ENCODE results near the gene OPTN.
"Not testable (repeated sequence)": the region's sequence is repeated elsewhere in the genome, so short reads cannot be mapped to it uniquely, and the experiment has no call there.

The OPTN gene

GRCh38 chr10:13099666-13100348 lies at the start of gene OPTN:
Gene OPTN, plus strand, starts transcription at chr10:13100163. Its CDS starts 8,960 bp downstream, at chr10:13109123.
- no peak for FAIRE-seq

GRCh38 chr10:13051126-13051694 lies 48.8 kb upstream of the OPTN start:
- no peak for FAIRE-seq

DNA sequence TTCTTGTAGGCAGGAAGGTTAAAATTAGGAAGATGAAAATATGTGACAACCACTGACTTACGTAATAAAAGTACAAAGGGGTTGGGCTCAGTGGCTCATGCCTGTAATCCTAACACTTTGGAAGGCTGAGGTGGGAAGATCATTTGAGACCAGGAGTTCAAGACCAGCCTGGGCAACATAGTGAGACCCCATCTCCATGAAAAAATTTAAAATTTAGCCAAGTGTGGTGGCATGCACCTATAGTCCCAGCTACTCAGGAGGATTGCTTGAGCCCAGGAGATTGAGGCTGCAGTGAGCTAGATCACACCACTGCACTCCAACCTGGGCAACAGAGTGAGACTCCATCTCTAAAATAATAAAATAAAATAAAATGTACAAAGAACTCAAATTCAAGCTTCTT lies 46.8 kb upstream of the OPTN start:
- not testable (repeated sequence) for FAIRE-seq

- no peak for FAIRE-seq
Observed at GRCh38 chr10:13053794-13054462, 46.0 kb upstream of the OPTN start.

DNA sequence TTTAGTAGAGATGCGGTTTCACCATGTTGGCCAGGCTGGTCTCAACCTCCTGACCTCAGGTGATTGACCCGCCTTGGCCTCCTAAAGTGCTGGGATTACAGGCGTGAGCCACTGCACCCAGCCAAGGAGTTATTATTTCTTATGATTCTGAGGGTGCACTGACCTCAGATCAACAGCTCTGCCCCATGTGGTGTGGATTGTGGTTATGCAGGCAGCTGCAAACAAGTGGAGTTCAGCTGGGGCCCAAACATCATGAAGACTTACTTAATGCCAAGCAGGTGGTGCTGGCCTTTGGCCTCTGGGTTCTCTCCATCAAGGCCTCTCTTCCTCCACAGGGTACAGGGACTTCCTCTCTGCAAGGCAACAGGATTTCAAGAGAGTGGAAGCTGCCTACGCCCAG lies 45.1 kb upstream of the OPTN start:
- no peak for FAIRE-seq

DNA sequence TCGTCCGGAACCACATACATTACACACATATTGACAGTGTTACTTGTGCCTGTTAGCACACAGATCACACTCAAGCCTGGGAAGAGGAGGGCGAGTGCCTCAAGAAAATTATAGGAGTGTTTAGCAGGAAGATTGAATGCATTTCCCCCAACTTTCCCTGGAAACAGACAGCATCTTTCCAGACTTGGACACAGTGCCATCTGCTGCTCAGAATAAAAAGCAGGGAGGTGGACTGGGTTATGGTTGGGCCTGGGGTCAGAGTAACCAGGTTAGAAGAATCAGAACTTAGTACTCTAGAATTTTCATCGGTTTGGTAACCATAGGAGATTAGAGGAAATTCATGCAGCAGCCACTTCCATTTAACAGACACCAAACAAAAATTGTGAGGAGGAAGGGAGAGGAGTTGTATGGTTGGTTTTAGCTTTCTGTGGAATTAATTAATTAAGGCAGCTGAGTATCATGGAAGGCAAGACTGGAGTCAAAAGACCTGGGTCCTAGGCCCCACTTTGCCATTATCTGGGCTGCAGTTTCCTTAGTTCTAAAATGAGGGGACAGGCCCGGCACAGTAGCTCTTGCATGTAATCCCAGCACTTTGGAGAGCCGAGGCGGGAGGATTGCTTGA lies 43.4 kb upstream of the OPTN start:
- FAIRE-seq = no peak

- no peak for FAIRE-seq
Observed at GRCh38 chr10:13062803-13063202, 37.2 kb upstream of the OPTN start.

DNA sequence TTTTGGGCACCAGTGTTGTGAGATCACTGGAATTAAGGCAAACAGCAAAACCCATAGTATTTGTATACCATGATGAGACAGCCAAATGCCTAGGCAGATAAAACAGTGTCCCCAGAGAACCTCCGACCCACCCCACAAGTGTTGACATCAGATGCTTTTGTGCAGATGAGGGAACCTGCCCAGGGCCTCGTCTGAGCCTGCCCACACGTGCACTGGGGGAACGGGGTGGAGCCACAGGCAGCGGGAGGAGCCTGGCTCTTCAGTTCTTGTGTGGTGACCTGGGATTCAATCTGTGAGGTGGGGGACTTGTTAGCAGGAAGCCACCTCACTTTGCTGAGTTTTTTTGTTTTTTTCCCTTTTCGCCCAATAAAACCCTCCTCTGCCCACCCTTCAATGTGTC lies 33.4 kb upstream of the OPTN start:
- no peak for FAIRE-seq

- no peak for FAIRE-seq
Observed at GRCh38 chr10:13067431-13067830, 32.5 kb upstream of the OPTN start.

- FAIRE-seq = no peak
Observed at GRCh38 chr10:13068071-13068470, 31.9 kb upstream of the OPTN start.

- FAIRE-seq = no peak
Observed at GRCh38 chr10:13068484-13068883, 31.5 kb upstream of the OPTN start.

- no peak for FAIRE-seq
Observed at GRCh38 chr10:13072339-13072738, 27.6 kb upstream of the OPTN start.

DNA sequence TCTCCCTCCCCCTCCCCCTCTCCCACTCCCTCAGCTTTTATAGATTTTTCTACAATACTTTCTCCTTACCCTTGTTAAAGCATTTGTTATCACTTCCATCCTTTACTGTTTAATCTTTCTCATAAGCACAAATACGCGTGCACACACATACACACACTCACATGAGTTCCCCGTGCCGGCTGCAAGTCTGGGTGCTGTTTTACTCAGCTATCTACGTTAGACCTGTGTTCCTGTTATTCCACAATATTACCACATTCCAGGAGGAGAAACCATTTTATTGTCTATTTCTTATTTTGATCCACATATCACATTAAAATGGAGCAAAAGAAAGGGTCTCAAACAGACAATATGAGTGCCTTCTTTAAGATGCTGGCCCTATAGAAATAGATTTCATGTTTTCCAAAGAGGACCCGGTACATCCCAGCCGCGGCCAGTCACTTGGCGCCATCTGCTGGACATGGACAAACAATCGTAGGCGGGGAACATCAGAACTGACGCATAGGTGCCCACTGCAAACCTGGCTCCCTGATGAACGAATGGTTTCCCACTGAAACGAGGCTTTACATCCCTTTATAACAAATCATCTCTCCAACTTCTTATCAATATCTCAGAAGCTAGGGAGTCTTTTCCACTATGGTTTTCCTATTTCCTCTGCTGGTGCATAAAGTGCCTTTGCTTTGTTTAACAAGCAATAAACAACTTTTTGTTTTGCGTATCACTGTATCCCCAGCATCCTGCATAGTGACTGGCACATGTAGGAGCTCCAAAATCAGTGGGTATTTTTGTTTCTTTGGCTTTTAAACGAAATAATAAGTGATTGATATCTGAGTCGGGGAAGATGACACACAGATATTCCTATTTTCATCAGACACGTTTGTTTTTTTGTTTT lies 25.2 kb upstream of the OPTN start:
- FAIRE-seq = peak; percentile 39

DNA sequence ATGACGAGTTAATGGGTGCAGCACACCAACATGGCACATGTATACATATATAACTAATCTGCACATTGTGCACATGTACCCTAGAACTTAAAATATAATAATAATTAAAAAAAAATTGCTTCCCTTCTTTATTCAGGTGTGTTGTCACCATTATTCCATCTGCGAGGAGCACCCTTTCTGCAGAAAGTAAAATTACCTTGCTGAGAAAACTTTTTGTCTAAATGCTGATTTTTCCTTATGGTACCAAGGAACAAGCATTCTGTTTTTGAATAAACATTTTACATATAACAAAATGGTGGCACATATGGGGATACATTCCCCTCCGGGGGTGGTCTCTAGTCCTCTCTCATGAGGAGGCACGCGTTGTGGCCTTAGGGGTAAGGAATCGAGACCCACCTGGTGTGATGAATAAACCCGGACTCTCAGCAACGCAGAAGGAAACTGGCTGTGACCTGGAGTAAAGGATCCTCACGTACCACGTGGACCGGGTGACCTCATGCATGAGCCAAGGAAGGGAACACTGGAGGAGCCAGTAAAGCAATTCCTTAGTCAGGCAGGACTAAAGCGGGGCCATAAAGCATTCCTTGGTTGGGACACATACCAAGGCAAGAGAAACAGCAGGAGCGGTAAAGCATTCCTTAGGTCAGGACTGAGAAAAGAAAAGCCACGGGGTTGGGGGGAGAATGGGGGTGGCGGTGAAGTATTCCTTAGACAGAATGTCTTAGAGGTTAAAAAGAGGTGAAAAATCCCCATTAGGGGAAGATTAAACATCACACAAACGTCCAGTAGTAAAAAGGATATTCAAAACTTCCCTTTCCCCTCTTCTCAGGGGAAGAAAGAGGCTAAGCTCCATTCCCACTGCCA lies 20.8 kb upstream of the OPTN start:
- FAIRE-seq = no peak

- no peak for FAIRE-seq
Observed at GRCh38 chr10:13079776-13080050, 20.2 kb upstream of the OPTN start.

DNA sequence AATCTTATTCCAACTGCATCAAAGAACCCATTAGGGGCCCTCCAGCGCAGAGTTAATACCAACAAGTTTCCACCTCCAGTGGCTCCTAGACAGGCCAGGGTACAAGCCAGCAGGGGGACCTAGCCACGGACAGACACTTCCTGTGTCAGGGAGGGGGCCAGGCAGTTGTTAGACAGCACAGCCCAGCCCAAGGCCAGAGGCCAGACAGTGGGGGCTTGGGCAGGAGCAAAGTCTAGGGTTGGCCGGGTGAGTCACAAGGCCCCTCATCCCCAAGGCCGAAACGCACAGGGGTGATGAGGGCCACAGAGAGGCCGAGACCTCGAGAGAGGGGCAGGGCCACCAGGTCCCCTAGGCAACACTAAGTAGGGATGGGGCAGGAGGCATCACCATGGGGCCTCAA lies 19.3 kb upstream of the OPTN start:
- FAIRE-seq = no peak

DNA sequence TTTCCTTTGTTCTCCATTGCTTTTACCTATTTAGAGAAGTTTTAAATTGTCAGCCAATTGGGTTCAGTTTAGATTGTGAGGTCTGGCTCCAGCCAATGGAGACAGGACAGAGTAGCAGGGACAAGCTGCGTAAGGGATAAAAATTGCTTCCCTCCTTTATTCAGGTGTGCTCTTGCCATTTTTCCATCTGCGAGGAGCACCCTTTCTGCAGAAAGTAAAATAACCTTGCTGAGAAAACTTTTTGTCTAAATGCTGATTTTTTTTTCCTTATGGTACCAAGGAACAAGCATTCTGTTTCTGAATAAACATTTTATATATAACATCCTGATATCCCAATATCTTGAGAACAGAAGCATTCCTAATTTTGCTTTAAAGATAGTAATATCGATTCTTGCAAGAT lies 16.3 kb upstream of the OPTN start:
- FAIRE-seq = not testable (repeated sequence)

GRCh38 chr10:13086056-13086455 lies 13.9 kb upstream of the OPTN start:
- no peak for FAIRE-seq

DNA sequence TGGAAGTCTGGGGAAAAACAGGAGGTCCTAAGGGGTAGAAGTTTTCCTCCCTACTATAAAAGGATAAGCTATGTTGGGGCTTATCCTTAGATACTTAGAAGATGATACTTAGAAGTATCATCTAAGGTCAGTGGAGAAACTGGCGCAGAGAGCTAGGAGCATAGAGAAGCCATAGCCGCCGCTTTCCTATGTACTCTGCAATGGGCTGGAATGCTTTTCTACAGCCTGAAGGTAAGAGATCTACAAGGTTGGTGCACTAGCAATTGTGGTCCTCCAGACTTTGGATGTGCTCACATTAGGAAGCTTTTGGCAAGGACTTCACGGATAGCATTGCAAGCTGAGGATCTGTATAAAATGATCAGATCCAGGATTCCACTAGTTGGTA lies 12.4 kb upstream of the OPTN start:
- FAIRE-seq = no peak

DNA sequence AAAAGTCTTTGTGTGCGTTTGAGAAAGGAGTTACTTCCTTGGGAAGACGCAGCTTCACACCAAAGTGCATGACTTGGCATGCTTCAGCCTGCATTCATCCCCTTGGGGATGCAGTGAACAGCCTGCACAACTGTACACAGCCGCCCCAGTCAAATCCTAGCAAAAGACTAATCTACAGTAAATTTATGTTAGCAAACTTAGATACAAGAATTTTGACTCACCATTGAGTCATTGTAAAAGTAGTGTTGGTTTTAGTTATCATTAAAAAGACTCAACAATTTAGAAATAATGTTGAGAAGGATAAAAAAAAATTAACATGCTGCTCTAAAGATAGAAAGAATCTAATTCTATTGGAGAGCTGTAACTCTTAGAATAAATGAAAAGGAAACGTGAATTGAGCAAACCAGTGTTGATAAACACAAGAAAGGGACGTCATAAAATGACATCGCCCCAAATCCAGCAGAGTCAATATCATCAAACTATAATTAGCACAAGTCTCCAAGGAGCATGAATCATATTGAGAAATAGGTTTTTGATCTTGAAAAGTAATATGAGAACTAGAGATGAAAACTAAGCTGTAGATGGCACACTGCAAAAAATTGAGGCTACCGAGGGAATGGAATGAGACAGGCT lies 11.9 kb upstream of the OPTN start:
- FAIRE-seq = no peak

GRCh38 chr10:13089345-13089744 lies 10.6 kb upstream of the OPTN start:
- no peak for FAIRE-seq

- FAIRE-seq = no peak
Observed at GRCh38 chr10:13090289-13090688, 9.7 kb upstream of the OPTN start.
